ENCODE data around the gene STXBP2. TPM values are rescaled to one million over a fixed set of nuclear protein-coding genes. Genes with fewer than 3 reads are reported as not detected.
A peak's percentile ranks its signal among the peaks of the same experiment; 100 is the strongest.

The STXBP2 gene
- total and polyA plus RNA-seq, 5 donors from 2014 or later = 57.5 to 253 (median 95.7) TPM

DNA sequence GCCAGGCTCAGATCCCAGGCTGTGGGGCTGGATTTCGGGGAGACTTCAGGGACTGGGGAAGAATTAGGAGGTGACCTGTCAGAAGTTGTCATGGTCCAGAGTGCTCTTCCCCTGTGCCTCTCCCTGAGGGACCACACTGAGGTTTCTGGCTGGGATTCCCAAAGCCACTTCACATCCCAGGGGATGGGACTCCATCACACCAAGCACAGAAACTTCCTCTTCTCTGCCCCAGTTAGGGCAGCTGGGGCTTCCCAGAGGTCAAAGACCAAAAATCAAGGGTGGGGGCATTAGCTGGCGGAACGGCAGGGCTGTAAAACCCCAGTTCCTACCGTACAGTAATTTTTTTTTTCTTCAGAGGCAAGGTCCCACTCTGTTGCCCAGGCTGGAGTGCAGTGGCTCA is 57.6 kb downstream of the STXBP2 start:
- H3K9me3 Mint-ChIP-seq = no peaks in the 10 kb centered on the region
- H3K4me1 ChIP-seq (ENCODE audit: control insufficient read depth, insufficient read depth, low read length, poor library complexity, severe bottlenecking) = no peaks in the 10 kb centered on the region
- H3K4me3 ChIP-seq (ENCODE audit: low read depth, low read length) = no peak overlapping the region
- no peaks in the 10 kb centered on the region for H3K36me3 Mint-ChIP-seq
- H3K27ac ChIP-seq (ENCODE audit: insufficient read depth, low read length, poor library complexity, severe bottlenecking) = no peak overlapping the region
- no peaks in the 10 kb centered on the region for H3K36me3 ChIP-seq (ENCODE audit: control insufficient read depth, insufficient read depth, low read length)
- H3K4me3 Mint-ChIP-seq = no peak overlapping the region
- no peak for ATAC-seq (ENCODE audit: low read depth in 2 of 2)
- peaks cover 0 to 8% (median 4%) of the 10 kb centered on the region in 4 donors for H3K4me1 Mint-ChIP-seq
- H3K27ac Mint-ChIP-seq = peak overlapping the region in 1 of 3 donors; percentile 56
- H3K9me3 ChIP-seq (ENCODE audit: control insufficient read depth in 2 of 2, low read length in 2 of 2) = no peaks in the 10 kb centered on the region
- DNase-seq = no peak
- no peaks in the 10 kb centered on the region for H3K27me3 ChIP-seq (ENCODE audit: control insufficient read depth, insufficient read depth, low read length)
- H3K27me3 Mint-ChIP-seq = peaks cover 10% of the 10 kb centered on the region

Other genes starting within 250 kb of the STXBP2 start
- gene PEX11G, start 148.1 kb upstream of the STXBP2 start, total RNA-seq = not detected
- 1 to 10 TPM in 2 of 4 donors, under 1 TPM in 2; 0.23 to 1.5 (median 0.76) TPM for gene PEX11G, start 148.1 kb upstream of the STXBP2 start, polyA plus RNA-seq
- 0.30 TPM for gene ZNF358, start 121.0 kb upstream of the STXBP2 start, total RNA-seq
- under 1 TPM in 3 of 4 donors, not detected in 1; 0.11 to 0.24 (median 0.21) TPM for gene ZNF358, start 121.0 kb upstream of the STXBP2 start, polyA plus RNA-seq
- 12.3 TPM for gene MCOLN1, start 114.5 kb upstream of the STXBP2 start, total RNA-seq
- 10 to 100 TPM in 2 of 4 donors, 1 to 10 TPM in 2; 8.6 to 15.2 (median 10.3) TPM for gene MCOLN1, start 114.5 kb upstream of the STXBP2 start, polyA plus RNA-seq
- 106 TPM for gene PNPLA6, start 101.4 kb upstream of the STXBP2 start, total RNA-seq
- 1 to 10 TPM; 6.6 to 9.2 (median 7.2) TPM for gene PNPLA6, start 101.4 kb upstream of the STXBP2 start, polyA plus RNA-seq
- gene CAMSAP3, start 41.2 kb upstream of the STXBP2 start, total RNA-seq = not detected
- gene CAMSAP3, start 41.2 kb upstream of the STXBP2 start, polyA plus RNA-seq = not detected
- gene XAB2, start 7.6 kb upstream of the STXBP2 start, total RNA-seq = 62.5 TPM
- gene XAB2, start 7.6 kb upstream of the STXBP2 start, polyA plus RNA-seq = 10 to 100 TPM in 2 of 4 donors, 1 to 10 TPM in 2; 7.7 to 26.8 (median 10.0) TPM
- 116 TPM for gene PET100, start 7.3 kb upstream of the STXBP2 start, total RNA-seq
- gene PET100, start 7.3 kb upstream of the STXBP2 start, polyA plus RNA-seq = 100 to 1,000 TPM; 236 to 500 (median 308) TPM
- 2.4 TPM for gene PCP2, start 3.4 kb upstream of the STXBP2 start, total RNA-seq
- gene PCP2, start 3.4 kb upstream of the STXBP2 start, polyA plus RNA-seq = under 1 TPM in 2 of 4 donors, not detected in 2; 0.44 to 0.86 TPM
- gene RETN, start 31.9 kb downstream of the STXBP2 start, total RNA-seq = not detected
- gene RETN, start 31.9 kb downstream of the STXBP2 start, polyA plus RNA-seq = not detected
- gene MCEMP1, start 40.0 kb downstream of the STXBP2 start, total RNA-seq = 0.59 TPM
- gene MCEMP1, start 40.0 kb downstream of the STXBP2 start, polyA plus RNA-seq = not detected
- gene TRAPPC5, start 43.7 kb downstream of the STXBP2 start, total RNA-seq = 63.9 TPM
- gene TRAPPC5, start 43.7 kb downstream of the STXBP2 start, polyA plus RNA-seq = 100 to 1,000 TPM; 142 to 229 (median 192) TPM
- not detected for gene FCER2, start 65.0 kb downstream of the STXBP2 start, total RNA-seq
- gene FCER2, start 65.0 kb downstream of the STXBP2 start, polyA plus RNA-seq = 1 to 10 TPM in 1 of 4 donors, under 1 TPM in 2, not detected in 1; 0.34 to 4.5 (median 0.48) TPM
- gene CLEC4G, start 95.0 kb downstream of the STXBP2 start, total RNA-seq = not detected
- not detected for gene CLEC4G, start 95.0 kb downstream of the STXBP2 start, polyA plus RNA-seq
- gene CD209, start 110.4 kb downstream of the STXBP2 start, total RNA-seq = not detected
- not detected for gene CD209, start 110.4 kb downstream of the STXBP2 start, polyA plus RNA-seq
- gene CLEC4M, start 126.1 kb downstream of the STXBP2 start, total RNA-seq = not detected
- gene CLEC4M, start 126.1 kb downstream of the STXBP2 start, polyA plus RNA-seq = under 1 TPM in 1 of 4 donors, not detected in 3; 0.53 TPM
- gene EVI5L, start 193.1 kb downstream of the STXBP2 start, total RNA-seq = 10.2 TPM
- gene EVI5L, start 193.1 kb downstream of the STXBP2 start, polyA plus RNA-seq = 1 to 10 TPM; 1.9 to 3.0 (median 2.2) TPM
- 0.12 TPM for gene PRR36, start 237.3 kb downstream of the STXBP2 start, total RNA-seq
- gene PRR36, start 237.3 kb downstream of the STXBP2 start, polyA plus RNA-seq = under 1 TPM in 2 of 4 donors, not detected in 2; 0.05 to 0.22 TPM